NCI-H2196 treated with DMSO at 0.1 percent for 48 hours (cell line): ENCODE measurements around the gene CCNYL1.
"Not testable (repeated sequence)": the region's sequence is repeated elsewhere in the genome, so short reads cannot be mapped to it uniquely, and the experiment has no call there.

Experiments used
- DNase-seq: peaks from one replicate; lab custom pipeline; 2025; ENCODE audit not compliant: unreplicated experiment; lab: John Stamatoyannopoulos, UW

Gene CCNYL1

GRCh38 chr2:207696911-207697310 is 14.5 kb upstream of the CCNYL1 start:
- not testable (repeated sequence) for DNase-seq

GRCh38 chr2:207697411-207697810 is 14.0 kb upstream of the CCNYL1 start:
- no peak for DNase-seq

GRCh38 chr2:207698301-207698700 is 13.1 kb upstream of the CCNYL1 start:
- DNase-seq, result no peak

GRCh38 chr2:207704078-207704477 is 7.4 kb upstream of the CCNYL1 start:
- no peak for DNase-seq

- no peak for DNase-seq
Measured at GRCh38 chr2:207704671-207705070, 6.8 kb upstream of the CCNYL1 start.

- DNase-seq, result no peak
Measured at GRCh38 chr2:207706936-207707860, 4.2 kb upstream of the CCNYL1 start.

GRCh38 chr2:207711750-207712530 is 500 bp downstream of the CCNYL1 start:
- no peak for DNase-seq

GRCh38 chr2:207716056-207716455 is 4.6 kb downstream of the CCNYL1 start:
- no peak for DNase-seq

GRCh38 chr2:207718521-207718920 is 7.1 kb downstream of the CCNYL1 start:
- DNase-seq, result no peak

- DNase-seq, result no peak
Measured at GRCh38 chr2:207719008-207719407, 7.6 kb downstream of the CCNYL1 start.

GRCh38 chr2:207719655-207720054 is 8.2 kb downstream of the CCNYL1 start:
- not testable (repeated sequence) for DNase-seq

- DNase-seq, result no peak
Measured at GRCh38 chr2:207720517-207721187, 9.2 kb downstream of the CCNYL1 start.

- no peak for DNase-seq
Measured at GRCh38 chr2:207722773-207723424, 11.5 kb downstream of the CCNYL1 start.

GRCh38 chr2:207723425-207723787 is 12.0 kb downstream of the CCNYL1 start:
- not testable (repeated sequence) for DNase-seq

GRCh38 chr2:207724113-207724512 is 12.7 kb downstream of the CCNYL1 start:
- no peak for DNase-seq

GRCh38 chr2:207725873-207726578 is 14.6 kb downstream of the CCNYL1 start:
- DNase-seq, result peak; percentile 25

- no peak for DNase-seq
Measured at GRCh38 chr2:207727261-207727660, 15.8 kb downstream of the CCNYL1 start.

GRCh38 chr2:207729465-207729998 is 18.1 kb downstream of the CCNYL1 start:
- no peak for DNase-seq

GRCh38 chr2:207731138-207731537 is 19.7 kb downstream of the CCNYL1 start:
- no peak for DNase-seq

GRCh38 chr2:207733597-207734240 is 22.3 kb downstream of the CCNYL1 start:
- DNase-seq, result no peak
